Measurements from ENCODE around the gene APOC1.
"Not testable (repeated sequence)": the region's sequence is repeated elsewhere in the genome, so short reads cannot be mapped to it uniquely, and the experiment has no call there.

The APOC1 gene

GRCh38 chr19:44913512-44914432 is 636 bp upstream of the APOC1 start:
- not testable (repeated sequence) for DNase-seq (ENCODE audit: low read depth)

- no peak for DNase-seq (ENCODE audit: low read depth)
Observed at GRCh38 chr19:44924243-44924725, 9.9 kb downstream of the APOC1 start.

- no peak for DNase-seq (ENCODE audit: low read depth)
Observed at GRCh38 chr19:44925114-44925891, 10.9 kb downstream of the APOC1 start.

- not testable (repeated sequence) for DNase-seq (ENCODE audit: low read depth)
Observed at GRCh38 chr19:44926245-44927077, 12.1 kb downstream of the APOC1 start.

GRCh38 chr19:44927746-44928145 is 13.3 kb downstream of the APOC1 start:
- DNase-seq (ENCODE audit: low read depth): no peak

- DNase-seq (ENCODE audit: low read depth): no peak
Observed at GRCh38 chr19:44930088-44930487, 15.7 kb downstream of the APOC1 start.

GRCh38 chr19:44931541-44931940 is 17.1 kb downstream of the APOC1 start:
- no peak for DNase-seq (ENCODE audit: low read depth)

GRCh38 chr19:44939668-44940067 is 25.3 kb downstream of the APOC1 start:
- DNase-seq (ENCODE audit: low read depth): no peak

- DNase-seq (ENCODE audit: low read depth): no peak
Observed at GRCh38 chr19:44942067-44942571, 27.7 kb downstream of the APOC1 start, which contains the start of gene APOC4. TSS of gene APOC4 (plus strand) at chr19:44942237. CDS start at chr19:44942278, 41 bp downstream.

- DNase-seq (ENCODE audit: low read depth): no peak
Observed at GRCh38 chr19:44943801-44944249, 29.4 kb downstream of the APOC1 start.

GRCh38 chr19:44947041-44947581 is 32.7 kb downstream of the APOC1 start:
- DNase-seq (ENCODE audit: low read depth): no peak

- no peak for DNase-seq (ENCODE audit: low read depth)
Observed at GRCh38 chr19:44948237-44948636, 33.8 kb downstream of the APOC1 start.

GRCh38 chr19:44948763-44949374 is 34.5 kb downstream of the APOC1 start:
- no peak for DNase-seq (ENCODE audit: low read depth)

- no peak for DNase-seq (ENCODE audit: low read depth)
Observed at GRCh38 chr19:44949550-44949949, 35.1 kb downstream of the APOC1 start.

- no peak for DNase-seq (ENCODE audit: low read depth)
Observed at GRCh38 chr19:44951179-44952159, 37.1 kb downstream of the APOC1 start.

GRCh38 chr19:44954278-44954648 is 39.9 kb downstream of the APOC1 start:
- DNase-seq (ENCODE audit: low read depth): no peak

GRCh38 chr19:44954649-44955504 is 40.5 kb downstream of the APOC1 start, which contains the start of gene CLPTM1:
TSS of gene CLPTM1 (plus strand) at chr19:44955380. CDS start at chr19:44955396, 16 bp downstream.
- DNase-seq (ENCODE audit: low read depth): peak; percentile 95

Data from stimulated activated CD8-positive, alpha-beta memory T cell treated with anti-CD3 and anti-CD28 coated beads, Interleukin-12 subunit alpha, Interleukin-12 subunit beta, amount 100 ng/mL, for 4 hours (primary cell).